H1 (cell line): Measurements from ENCODE around the gene KCNC4. TPM values are rescaled to one million over a fixed set of nuclear protein-coding genes. Genes with fewer than 3 reads are reported as not detected.

Experiments used
- CTCF ChIA-PET: fragments of 300-600 bp; sonication (Branson Sonifier 250); formaldehyde crosslinking; loops from one replicate; lab custom pipeline; 2021; ENCODE audit not compliant: partially characterized antibody; lab: Charles Lee
- POLR2A ChIA-PET: fragments of 300-600 bp; sonication (Branson Sonifier 250); formaldehyde crosslinking; loops from one replicate; lab custom pipeline; 2021; ENCODE audit warnings: inconsistent platforms; ENCODE audit not compliant: partially characterized antibody; lab: Charles Lee
- DNase-seq, 2 experiments: peaks; one replicate each; pipeline versions ENCODE4 v3.0.0 to v3.0.0-alpha.2; 2010 to 2022; ENCODE audit warnings: low spot score in 2 of 2, low read depth in 1 of 2, mixed read lengths in 1 of 2
- FAIRE-seq: peaks from 2 replicates; lab custom pipeline; 2011; peaks lifted over from hg19 to GRCh38; lab: Jason Lieb, UNC
- H2AFZ ChIP-seq: 2 replicates; pipeline ENCODE4 v1.8.1; 2012; ENCODE audit warnings: low read length, inconsistent platforms
- H2AK5ac ChIP-seq: 2 replicates; pipeline ENCODE4 v1.6.1; 2013; ENCODE audit warnings: low read depth, low read length
- H2BK120ac ChIP-seq: replicated peaks from 2 replicates; pipeline ENCODE3; 2013; ENCODE audit warnings: low read depth, low read length, inconsistent platforms
- H2BK12ac ChIP-seq: 2 replicates; pipeline ENCODE4 v1.6.1; 2013; ENCODE audit warnings: low read depth, low read length
- H2BK15ac ChIP-seq: 2 replicates; pipeline ENCODE4 v1.6.1; 2013; ENCODE audit warnings: low read length
- H2BK20ac ChIP-seq: 2 replicates; pipeline ENCODE4 v1.6.1; 2013; ENCODE audit warnings: low read length
- H2BK5ac ChIP-seq: 2 replicates; pipeline ENCODE4 v1.6.1; 2013; ENCODE audit warnings: low read depth, low read length
- H3K14ac ChIP-seq: 2 replicates; pipeline ENCODE4 v1.6.1; 2013; ENCODE audit warnings: inconsistent platforms; ENCODE audit not compliant: insufficient read length
- H3K18ac ChIP-seq: 2 replicates; pipeline ENCODE4 v1.6.1; 2013; ENCODE audit warnings: low read length; ENCODE audit errors: extremely low read depth
- H3K23ac ChIP-seq: 2 replicates; pipeline ENCODE4 v1.6.1; 2013; ENCODE audit warnings: inconsistent platforms; ENCODE audit not compliant: insufficient read length
- H3K23me2 ChIP-seq: 2 replicates; pipeline ENCODE4 v1.6.1; 2013; ENCODE audit warnings: low read depth, low read length
- H3K27ac ChIP-seq: 2 replicates; pipeline ENCODE4 v1.6.1; 2011; ENCODE audit warnings: low read depth, low read length, inconsistent platforms
- H3K27me3 ChIP-seq, 4 experiments: replicated peaks in 1 of 4; 1 replicate in 1 of 4; 2 replicates in 3 of 4; pipeline versions ENCODE4 v1.6.1 to v1.8.1; 2011 to 2013; ENCODE audit warnings: low read length in 3 of 4, mild to moderate bottlenecking in 3 of 4, inconsistent platforms in 2 of 4, mixed read lengths in 2 of 4, moderate library complexity in 1 of 4; ENCODE audit not compliant: control insufficient read depth in 3 of 4, insufficient read depth in 3 of 4; ENCODE audit errors: extremely low read depth in 1 of 4
- H3K36me3 ChIP-seq, 4 experiments: 2 replicates each; pipeline versions ENCODE4 v1.6.1 to v1.8.1; 2011 to 2013; ENCODE audit warnings: mild to moderate bottlenecking in 4 of 4, low read length in 3 of 4, moderate library complexity in 2 of 4, control low read depth in 1 of 4, inconsistent platforms in 1 of 4; ENCODE audit not compliant: insufficient read depth in 4 of 4, control insufficient read depth in 2 of 4
- H3K4ac ChIP-seq: replicated peaks from 2 replicates; pipeline ENCODE3; 2013; ENCODE audit warnings: low read length, low read depth, mixed read lengths, inconsistent platforms; ENCODE audit not compliant: insufficient read length
- H3K4me1 ChIP-seq, 4 experiments: replicated peaks in 1 of 4; 1 replicate in 1 of 4; 2 replicates in 3 of 4; pipeline versions ENCODE4 v1.6.1 to v1.8.1; 2011 to 2013; ENCODE audit warnings: low read length in 3 of 4, inconsistent platforms in 2 of 4, mixed read lengths in 1 of 4; ENCODE audit not compliant: insufficient read depth in 4 of 4, control insufficient read depth in 3 of 4
- H3K4me2 ChIP-seq, 2 experiments: 2 replicates each; pipeline versions ENCODE4 v1.6.1 to v1.8.1; 2011 to 2013; ENCODE audit warnings: low read depth in 2 of 2, low read length in 2 of 2, control low read depth in 1 of 2, inconsistent platforms in 1 of 2, mild to moderate bottlenecking in 1 of 2; ENCODE audit not compliant: insufficient read depth in 1 of 2
- H3K4me3 ChIP-seq, 4 experiments: fragments of 200-600, 300-600 bp in 1 of 4; sonication (generic), shearing (Covaris generic), sonication (Bioruptor Twin) in 1 of 4; 2 replicates each; pipeline versions ENCODE4 v1.5.1 to v1.8.1; 2011 to 2016; ENCODE audit warnings: low read length in 4 of 4, low read depth in 3 of 4, control low read depth in 2 of 4, inconsistent platforms in 2 of 4, mild to moderate bottlenecking in 2 of 4, mixed read lengths in 1 of 4, moderate library complexity in 1 of 4; ENCODE audit not compliant: insufficient read depth in 2 of 4; ENCODE audit errors: extremely low read depth in 1 of 4
- H3K56ac ChIP-seq: replicated peaks from 2 replicates; pipeline ENCODE3; 2013; ENCODE audit warnings: low read depth, mild to moderate bottlenecking, mixed read lengths, low read length, inconsistent platforms; ENCODE audit not compliant: insufficient read length
- H3K79me1 ChIP-seq: 2 replicates; pipeline ENCODE4 v1.6.1; 2013; ENCODE audit warnings: low read depth, low read length, control low read depth
- H3K79me2 ChIP-seq, 2 experiments: 2 replicates each; pipeline versions ENCODE4 v1.6.1 to v1.8.1; 2012 to 2013; ENCODE audit warnings: low read length in 2 of 2, mild to moderate bottlenecking in 2 of 2, inconsistent platforms in 1 of 2; ENCODE audit not compliant: insufficient read depth in 2 of 2, control insufficient read depth in 1 of 2
- H3K9ac ChIP-seq, 4 experiments: replicated peaks in 1 of 4; 1 replicate in 1 of 4; 2 replicates in 3 of 4; pipeline versions ENCODE4 v1.6.1 to v1.8.1; 2011 to 2013; ENCODE audit warnings: low read depth in 3 of 4, low read length in 3 of 4, control low read depth in 2 of 4, mild to moderate bottlenecking in 2 of 4, moderate library complexity in 2 of 4, inconsistent platforms in 1 of 4; ENCODE audit errors: extremely low read depth in 1 of 4
- H3K9me3 ChIP-seq, 2 experiments: 2 replicates each; pipeline versions ENCODE4 v1.6.1 to v1.8.1; 2012 to 2013; ENCODE audit warnings: mild to moderate bottlenecking in 2 of 2, moderate library complexity in 2 of 2, control low read depth in 1 of 2, inconsistent platforms in 1 of 2, low read depth in 1 of 2, low read length in 1 of 2, mixed read lengths in 1 of 2; ENCODE audit not compliant: insufficient read depth in 2 of 2
- H4K20me1 ChIP-seq, 2 experiments: replicated peaks in 1 of 2; 2 replicates each; pipeline versions ENCODE3 to v1.8.1; 2011 to 2013; ENCODE audit warnings: inconsistent platforms in 2 of 2, low read length in 2 of 2, mild to moderate bottlenecking in 1 of 2; ENCODE audit not compliant: insufficient read depth in 2 of 2, control insufficient read depth in 1 of 2
- H4K5ac ChIP-seq: 2 replicates; pipeline ENCODE4 v1.6.1; 2013; ENCODE audit warnings: low read length, low read depth, mixed read lengths, inconsistent platforms; ENCODE audit not compliant: insufficient read length
- H4K8ac ChIP-seq: 2 replicates; pipeline ENCODE4 v1.8.0; 2013; ENCODE audit warnings: mild to moderate bottlenecking, moderate library complexity, low read length, inconsistent platforms; ENCODE audit not compliant: insufficient read depth; ENCODE audit errors: extremely low read depth
- H4K91ac ChIP-seq: replicated peaks from 2 replicates; pipeline ENCODE3; 2013; ENCODE audit warnings: low read length, mixed read lengths, inconsistent platforms; ENCODE audit not compliant: insufficient read length
- ASH2L ChIP-seq: fragments of 200-600, 300-600 bp; sonication (generic); IDR thresholded peaks from one replicate; pipeline ENCODE4 v1.7.1; 2017; ENCODE audit warnings: low read length
- ATF3 ChIP-seq: IDR thresholded peaks from 2 replicates; pipeline ENCODE4 v1.6.1; 2011; ENCODE audit warnings: low read depth, mild to moderate bottlenecking, low read length; ENCODE audit not compliant: insufficient read depth
- BCL11A ChIP-seq, 2 experiments: IDR thresholded peaks; one replicate each; pipeline ENCODE4 v1.6.1; 2011; ENCODE audit warnings: low read depth in 2 of 2, low read length in 2 of 2, mild to moderate bottlenecking in 2 of 2
- BRCA1 ChIP-seq: IDR thresholded peaks from 2 replicates; pipeline ENCODE4 v1.6.1; 2012; ENCODE audit warnings: low read depth, low read length, improper control_type of control experiment
- EGR1 ChIP-seq: IDR thresholded peaks from 2 replicates; pipeline ENCODE4 v1.6.1; 2011; ENCODE audit warnings: low read depth, low read length, borderline replicate concordance
- JUN ChIP-seq: IDR thresholded peaks from 2 replicates; pipeline ENCODE4 v1.6.1; 2011; ENCODE audit warnings: low read depth, mild to moderate bottlenecking, improper control_type of control experiment, low read length
- MAFK ChIP-seq: IDR thresholded peaks from 2 replicates; pipeline ENCODE4 v1.6.1; 2012; ENCODE audit warnings: low read depth, mild to moderate bottlenecking, improper control_type of control experiment, low read length
- YY1 ChIP-seq: IDR thresholded peaks from 2 replicates; pipeline ENCODE4 v1.6.1; 2011; ENCODE audit warnings: low read depth, mild to moderate bottlenecking, low read length
- WGBS, 2 experiments: shearing (Covaris generic) in 1 of 2; methylation state at CpG; one replicate each; pipeline versions ENCODE4 v1.1.6 to v1.1.7; 2013 to 2015; ENCODE audit warnings: low lambda C conversion rate in 2 of 2, mixed read lengths in 2 of 2, inconsistent platforms in 1 of 2, low coverage in 1 of 2, missing lambda C conversion rate in 1 of 2; ENCODE audit not compliant: insufficient replicate concordance in 2 of 2, insufficient coverage in 1 of 2, insufficient read length in 1 of 2; ENCODE audit errors: extremely low coverage in 1 of 2, missing lambda C conversion rate in 1 of 2; 5-methylcytosine and 5-hydroxymethylcytosine counted together
- polyA plus RNA-seq, 7 experiments: library from polyadenylated mRNA; depleted of rRNA in 3 of 7; stranded (reverse) in 5 of 7; unstranded in 2 of 7; fragments of >200 nt in 5 of 7; fragments of 200-250 nt in 2 of 7; gene quantifications; 1 replicate in 5 of 7; 2 replicates in 1 of 7; 4 replicates in 1 of 7; pipeline versions ENCODE4 v1.2.1 to v1.2.3, GENCODE V29; 2011 to 2013; ENCODE audit warnings: missing spikeins in 2 of 7, mixed read lengths in 2 of 7
- total RNA-seq: library from RNA; stranded (reverse); fragmentation: NEBNext Ultra II Directional; extraction: Animal tissue kit (Norgen Biotek cat#: 25700); gene quantifications from 2 replicates; pipeline ENCODE4 v1.2.1, GENCODE V29; 2021
- TF ChIP-seq, protein P1 (sequence below), 3 experiments: IDR thresholded peaks; 1 replicate in 2 of 3; 2 replicates in 1 of 3; pipeline versions ENCODE4 v1.5.1 to v1.6.1; 2011; ENCODE audit warnings: low read length in 3 of 3, mild to moderate bottlenecking in 3 of 3, inconsistent platforms in 2 of 3, low read depth in 1 of 3, moderate library complexity in 1 of 3; ENCODE audit not compliant: insufficient read depth in 1 of 3; ENCODE audit errors: control extremely low read depth in 1 of 3

The KCNC4 gene
- total and polyA plus RNA-seq, 2 of the 8 experiments (the other 6 are each of a cell fraction or from before 2014, with no cell fraction given) = 8.1 to 11.2 TPM

GRCh38 chr1:110205591-110206155, 4.4 kb upstream of the KCNC4 start:
- H3K27ac ChIP-seq = no peak overlapping the region
- H2BK12ac ChIP-seq = no peak overlapping the region
- H4K91ac ChIP-seq = no peak overlapping the region
- no peak overlapping the region for H3K56ac ChIP-seq
- H4K5ac ChIP-seq = no peak overlapping the region
- no peaks in the 10 kb centered on the region for H3K36me3 ChIP-seq
- no peak overlapping the region for H2BK15ac ChIP-seq
- H3K4me1 ChIP-seq = peaks cover 5 to 11% (median 9%) of the 10 kb centered on the region in 4 experiments
- H3K4me3 ChIP-seq = no peak overlapping the region
- no peak overlapping the region for H3K9ac ChIP-seq
- no peak overlapping the region for H2BK5ac ChIP-seq
- H4K8ac ChIP-seq = no peak overlapping the region
- no peak overlapping the region for H3K4me2 ChIP-seq
- no peak overlapping the region for H3K23ac ChIP-seq
- FAIRE-seq (no peak), DNase-seq (no peak)
- H3K4ac ChIP-seq = no peak overlapping the region
- H3K23me2 ChIP-seq = peaks cover 7% of the 10 kb centered on the region; the same call in 1 of the 2 replicates
- H3K27me3 ChIP-seq = peaks cover 0 to 4% (median 1%) of the 10 kb centered on the region in 4 experiments; a peak in 2 of 7 replicates
- no peaks in the 10 kb centered on the region for H3K79me2 ChIP-seq
- H2BK120ac ChIP-seq = no peak overlapping the region
- no peak overlapping the region for H2BK20ac ChIP-seq
- no peaks in the 10 kb centered on the region for H4K20me1 ChIP-seq
- H3K9me3 ChIP-seq = no peaks in the 10 kb centered on the region
- H2AK5ac ChIP-seq = no peak overlapping the region
- CTCF ChIA-PET = interaction anchor here (0.8 to 19.1 kb wide), 12 partner anchors 8 to 291 kb away, joined by 3 to 1001 read pairs (median 32); partner anchors contain the start of genes LAMTOR5 and RBM15
- TF ChIP-seq MAFK (no peak), EGR1 (no peak), JUN (no peak), YY1 (no peak), BRCA1 (no peak), BCL11A (IDR thresholded peaks at IDR 0.05; ENCODE audit: low read depth in 2 of 2, low read length in 2 of 2) (no peak), ATF3 (no peak), ASH2L (no peak)
- TF ChIP-seq, protein P1, sequence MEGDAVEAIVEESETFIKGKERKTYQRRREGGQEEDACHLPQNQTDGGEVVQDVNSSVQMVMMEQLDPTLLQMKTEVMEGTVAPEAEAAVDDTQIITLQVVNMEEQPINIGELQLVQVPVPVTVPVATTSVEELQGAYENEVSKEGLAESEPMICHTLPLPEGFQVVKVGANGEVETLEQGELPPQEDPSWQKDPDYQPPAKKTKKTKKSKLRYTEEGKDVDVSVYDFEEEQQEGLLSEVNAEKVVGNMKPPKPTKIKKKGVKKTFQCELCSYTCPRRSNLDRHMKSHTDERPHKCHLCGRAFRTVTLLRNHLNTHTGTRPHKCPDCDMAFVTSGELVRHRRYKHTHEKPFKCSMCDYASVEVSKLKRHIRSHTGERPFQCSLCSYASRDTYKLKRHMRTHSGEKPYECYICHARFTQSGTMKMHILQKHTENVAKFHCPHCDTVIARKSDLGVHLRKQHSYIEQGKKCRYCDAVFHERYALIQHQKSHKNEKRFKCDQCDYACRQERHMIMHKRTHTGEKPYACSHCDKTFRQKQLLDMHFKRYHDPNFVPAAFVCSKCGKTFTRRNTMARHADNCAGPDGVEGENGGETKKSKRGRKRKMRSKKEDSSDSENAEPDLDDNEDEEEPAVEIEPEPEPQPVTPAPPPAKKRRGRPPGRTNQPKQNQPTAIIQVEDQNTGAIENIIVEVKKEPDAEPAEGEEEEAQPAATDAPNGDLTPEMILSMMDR (IDR thresholded peaks at IDR 0.05; ENCODE audit: control extremely low read depth in 1 of 3, insufficient read depth in 1 of 3, low read depth in 1 of 3, low read length in 3 of 3) = no peak
- TF ChIP-seq, all 59 proteins: peak for 0
- Histone ChIP-seq H2AFZ (no peak overlapping the region), H3K14ac (no peak overlapping the region), H3K18ac (no peak overlapping the region), H3K79me1 (no peaks in the 10 kb centered on the region; the same call in 1 of the 2 replicates)
- POLR2A ChIA-PET = interaction anchor here (1.0 to 2.3 kb wide), 2 partner anchors 134 to 290 kb away, joined by 3 to 12 read pairs; partner anchors contain the start of gene RBM15
- 89% methylated on average over 6 of the region's 6 CpGs; no CpG with 5 or more reads in 1 of the 2 experiments for WGBS, 2 experiments
